IMR-90 (cell line): Measurements from ENCODE around the gene DGKD. TPM values are rescaled to one million over a fixed set of nuclear protein-coding genes. Genes with fewer than 3 reads are reported as not detected.

Experiments used
- ATAC-seq: fragments of 200-7000 bp; cut with Tn5 transposase; 2 replicates; pipeline ENCODE4 v1.9.1; 2020; ENCODE audit warnings: low read depth, mild to moderate bottlenecking, moderate library complexity
- BruUV-seq: library from RNA; stranded (reverse); fragments of 400-500 nt; replicated peaks from 2 replicates; lab custom pipeline; 2021; lab: Mats Ljungman, UMichigan
- CTCF ChIA-PET: fragments of 300-600 bp; formaldehyde crosslinking; extraction: SDS; loops from one replicate; lab custom pipeline; 2021; ENCODE audit warnings: antibody characterized with exemption; lab: Yijun Ruan, JAX
- POLR2A ChIA-PET: fragments of 300-600 bp; sonication (Branson Sonifier 250); formaldehyde crosslinking; loops from one replicate; lab custom pipeline; 2022; ENCODE audit warnings: antibody characterized with exemption; ENCODE audit not compliant: unreplicated experiment; lab: Charles Lee
- DNase-seq: peaks from one replicate; pipeline ENCODE4 v3.0.0; 2013
- H2AFZ ChIP-seq: replicated peaks from 2 replicates; pipeline ENCODE3; 2013; ENCODE audit warnings: low read length, mild to moderate bottlenecking; ENCODE audit not compliant: poor library complexity
- H2AK5ac ChIP-seq: 2 replicates; pipeline ENCODE4 v1.6.1; 2013; ENCODE audit warnings: low read depth, low read length, inconsistent platforms
- H2AK9ac ChIP-seq: replicated peaks from 2 replicates; pipeline ENCODE3; 2013; ENCODE audit warnings: mild to moderate bottlenecking, low read depth, low read length, moderate library complexity; ENCODE audit not compliant: poor library complexity
- H2BK120ac ChIP-seq: 2 replicates; pipeline ENCODE4 v1.6.1; 2013; ENCODE audit warnings: low read depth, low read length, inconsistent platforms
- H2BK15ac ChIP-seq: 3 replicates; pipeline ENCODE4 v1.6.1; 2013; ENCODE audit warnings: low read depth, low read length, inconsistent platforms
- H2BK20ac ChIP-seq: 2 replicates; pipeline ENCODE4 v1.6.1; 2013; ENCODE audit warnings: low read depth, mild to moderate bottlenecking, inconsistent platforms, low read length, moderate library complexity
- H2BK5ac ChIP-seq: 2 replicates; pipeline ENCODE4 v1.6.1; 2013; ENCODE audit warnings: mild to moderate bottlenecking, low read depth, low read length, inconsistent platforms; ENCODE audit not compliant: poor library complexity, severe bottlenecking
- H3K14ac ChIP-seq: replicated peaks from 2 replicates; pipeline ENCODE4 v1.6.1; 2013; ENCODE audit warnings: low read depth, low read length, inconsistent platforms
- H3K18ac ChIP-seq: 2 replicates; pipeline ENCODE4 v1.6.1; 2013; ENCODE audit warnings: low read depth, low read length, control low read depth
- H3K23ac ChIP-seq: 2 replicates; pipeline ENCODE4 v1.6.1; 2013; ENCODE audit warnings: low read depth, low read length, inconsistent platforms
- H3K27ac ChIP-seq: 2 replicates; pipeline ENCODE4 v1.5.1; 2013; ENCODE audit warnings: mild to moderate bottlenecking, control low read depth, low read length; ENCODE audit not compliant: insufficient read depth
- H3K27me3 ChIP-seq: 2 replicates; pipeline ENCODE4 v1.6.1; 2013; ENCODE audit warnings: low read length; ENCODE audit not compliant: control insufficient read depth, insufficient read depth
- H3K36me3 ChIP-seq: 2 replicates; pipeline ENCODE4 v1.6.1; 2013; ENCODE audit warnings: low read length, mixed read lengths; ENCODE audit not compliant: control insufficient read depth, insufficient read depth
- H3K4ac ChIP-seq: 2 replicates; pipeline ENCODE4 v1.6.1; 2013; ENCODE audit warnings: low read depth, low read length, inconsistent platforms
- H3K4me1 ChIP-seq: 2 replicates; pipeline ENCODE4 v1.6.1; 2013; ENCODE audit warnings: low read length, mixed read lengths; ENCODE audit not compliant: control insufficient read depth, insufficient read depth
- H3K4me2 ChIP-seq: 2 replicates; pipeline ENCODE4 v1.6.1; 2013; ENCODE audit warnings: low read depth, mild to moderate bottlenecking, control low read depth, low read length, moderate library complexity
- H3K4me3 ChIP-seq: 2 replicates; pipeline ENCODE4 v1.5.1; 2013; ENCODE audit warnings: low read depth, mild to moderate bottlenecking, control low read depth, low read length, moderate library complexity; ENCODE audit not compliant: insufficient read depth
- H3K56ac ChIP-seq: 2 replicates; pipeline ENCODE4 v1.6.1; 2013; ENCODE audit warnings: low read length, inconsistent platforms; ENCODE audit not compliant: insufficient read depth; ENCODE audit errors: extremely low read depth
- H3K79me1 ChIP-seq, 2 experiments: 2 replicates each; pipeline ENCODE4 v1.6.1; 2013; ENCODE audit warnings: low read length in 2 of 2, inconsistent platforms in 1 of 2, low read depth in 1 of 2
- H3K9ac ChIP-seq: 2 replicates; pipeline ENCODE4 v1.6.1; 2013; ENCODE audit warnings: low read depth, low read length, control low read depth
- H3K9me1 ChIP-seq: 2 replicates; pipeline ENCODE4 v1.6.1; 2013; ENCODE audit warnings: low read length, inconsistent platforms; ENCODE audit not compliant: insufficient read depth
- H3K9me3 ChIP-seq: 2 replicates; pipeline ENCODE4 v1.6.1; 2013; ENCODE audit warnings: low read length; ENCODE audit not compliant: control insufficient read depth, insufficient read depth
- H4K20me1 ChIP-seq: 2 replicates; pipeline ENCODE4 v1.6.1; 2013; ENCODE audit warnings: low read length, inconsistent platforms; ENCODE audit not compliant: insufficient read depth
- H4K5ac ChIP-seq: 2 replicates; pipeline ENCODE4 v1.6.1; 2013; ENCODE audit warnings: mild to moderate bottlenecking, low read depth, low read length, control low read depth
- H4K8ac ChIP-seq, 2 experiments: 2 replicates each; pipeline ENCODE4 v1.6.1; 2013; ENCODE audit warnings: low read depth in 2 of 2, low read length in 2 of 2, control low read depth in 1 of 2, inconsistent platforms in 1 of 2
- H4K91ac ChIP-seq: 2 replicates; pipeline ENCODE4 v1.6.1; 2013; ENCODE audit warnings: low read depth, low read length, inconsistent platforms; ENCODE audit not compliant: insufficient read depth
- BHLHE40 ChIP-seq: fragments of 150-350 bp; IDR thresholded peaks from 2 replicates; pipeline ENCODE4 v1.6.1; 2016; ENCODE audit warnings: mild to moderate bottlenecking, low read depth, low read length
- CEBPB ChIP-seq: IDR thresholded peaks from 2 replicates; pipeline ENCODE4 v1.6.1; 2012; ENCODE audit warnings: low read depth, low read length, improper control_type of control experiment
- CHD1 ChIP-seq: IDR thresholded peaks from 2 replicates; pipeline ENCODE4 v1.6.1; 2012; ENCODE audit warnings: low read depth, low read length, improper control_type of control experiment
- FOS ChIP-seq: fragments of 150-350 bp; IDR thresholded peaks from 2 replicates; pipeline ENCODE4 v1.6.1; 2016; ENCODE audit warnings: low read depth, low read length
- MAFK ChIP-seq: IDR thresholded peaks from 2 replicates; pipeline ENCODE4 v1.6.1; 2012; ENCODE audit warnings: low read depth, low read length, improper control_type of control experiment
- MAZ ChIP-seq: IDR thresholded peaks from 2 replicates; pipeline ENCODE4 v1.6.1; 2012; ENCODE audit warnings: low read depth, mild to moderate bottlenecking, low read length, improper control_type of control experiment, moderate library complexity, borderline replicate concordance
- POLR2A ChIP-seq: IDR thresholded peaks from 2 replicates; pipeline ENCODE4 v1.6.1; 2012; ENCODE audit warnings: mild to moderate bottlenecking, low read depth, low read length
- RFX5 ChIP-seq: IDR thresholded peaks from 2 replicates; pipeline ENCODE4 v1.8.0; 2012; ENCODE audit warnings: low read depth, mild to moderate bottlenecking, low read length, moderate library complexity
- USF2 ChIP-seq: fragments of 150-350 bp; IDR thresholded peaks from 2 replicates; pipeline ENCODE4 v1.6.1; 2017; ENCODE audit warnings: mild to moderate bottlenecking, antibody characterized with exemption, low read length, low read depth
- WGBS, 2 experiments: methylation state at CpG; one replicate each; pipeline versions ENCODE4 v1.1.5 to v1.1.7; 2013; ENCODE audit warnings: missing lambda C conversion rate in 2 of 2; ENCODE audit not compliant: insufficient read length in 1 of 2; ENCODE audit errors: extremely low coverage in 2 of 2; 5-methylcytosine and 5-hydroxymethylcytosine counted together
- dilution Hi-C: fragments of 300-500 bp; cut with HindIII; formaldehyde crosslinking; loops from one replicate; pipeline ENCODE4 v1.14.3; 2018; ENCODE audit warnings: low sequenced_read_pairs; ENCODE audit not compliant: unreplicated experiment
- in situ Hi-C: fragments of 300-500 bp; cut with MboI; formaldehyde crosslinking; loops from 3 replicates; pipeline ENCODE4 v1.14.3; 2019; ENCODE audit warnings: low sequenced_read_pairs, inconsistent platforms, mixed read lengths
- intact Hi-C: fragments of 100-400 bp; cut with micrococcal nuclease; formaldehyde crosslinking; loops from 2 replicates; pipeline ENCODE4 v1.10.0; 2022
- polyA plus RNA-seq, 3 experiments: library from polyadenylated mRNA; depleted of rRNA; stranded (reverse); fragments of >200 nt; gene quantifications; 2 replicates each; pipeline ENCODE4 v1.2.3, GENCODE V29; 2012; ENCODE audit warnings: low replicate concordance in 1 of 3
- total RNA-seq: library from RNA; depleted of rRNA; stranded (reverse); fragments of >200 nt; gene quantifications from 2 replicates; pipeline ENCODE4 v1.2.3, GENCODE V29; 2012
- TF ChIP-seq, protein P1 (sequence below): fragments of 150-350 bp; IDR thresholded peaks from 2 replicates; pipeline ENCODE4 v1.6.1; 2016; ENCODE audit warnings: low read depth, mild to moderate bottlenecking, low read length, moderate library complexity, borderline replicate concordance

Gene DGKD
- total and polyA plus RNA-seq, 2 of the 4 experiments (the other 2 are of a cell fraction), result 6.5 to 10.1 TPM

DNA sequence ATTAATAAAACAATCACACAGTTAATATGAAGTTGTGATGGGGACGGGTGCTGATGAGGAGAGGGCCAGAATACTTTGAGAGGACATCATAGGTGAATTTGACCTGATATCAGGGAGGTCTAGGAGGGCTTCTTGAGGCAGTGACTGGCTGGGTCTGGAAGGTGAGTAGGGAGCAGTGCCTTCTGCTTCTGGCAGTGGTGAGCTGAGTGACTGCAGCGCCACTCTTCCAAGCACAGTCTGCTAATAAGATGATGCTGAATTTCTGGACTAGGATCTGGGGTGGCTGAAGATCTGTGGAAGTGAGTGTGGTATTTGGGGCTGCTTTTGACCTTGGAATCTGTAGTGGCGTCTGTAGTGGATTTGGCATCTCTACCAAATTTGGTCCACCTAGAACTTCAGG is 5.5 kb downstream of the DGKD start:
- H2AFZ ChIP-seq, result no peak overlapping the region
- H3K9me3 ChIP-seq, result no peaks in the 10 kb centered on the region
- H3K79me1 ChIP-seq, result peaks cover 35 to 46% of the 10 kb centered on the region in 2 experiments
- intact Hi-C loops (no loop called here), dilution Hi-C loops (no loop called here), in situ Hi-C loops (no loop called here)
- no peak overlapping the region for H2BK20ac ChIP-seq
- ATAC-seq, result no peak
- DNase-seq, result no peak
- peaks cover 4% of the 10 kb centered on the region; the same call in 1 of the 2 replicates for H3K9me1 ChIP-seq
- POLR2A ChIA-PET, result no interaction called here
- H3K18ac ChIP-seq, result no peak overlapping the region
- BruUV-seq, result no TSS peak
- H3K27ac ChIP-seq, result no peak overlapping the region
- no peak overlapping the region for H2AK5ac ChIP-seq
- CTCF ChIA-PET, result no interaction called here
- H3K4me1 ChIP-seq, result peaks cover 2% of the 10 kb centered on the region; the same call in 1 of the 2 replicates
- TF ChIP-seq, protein P1, sequence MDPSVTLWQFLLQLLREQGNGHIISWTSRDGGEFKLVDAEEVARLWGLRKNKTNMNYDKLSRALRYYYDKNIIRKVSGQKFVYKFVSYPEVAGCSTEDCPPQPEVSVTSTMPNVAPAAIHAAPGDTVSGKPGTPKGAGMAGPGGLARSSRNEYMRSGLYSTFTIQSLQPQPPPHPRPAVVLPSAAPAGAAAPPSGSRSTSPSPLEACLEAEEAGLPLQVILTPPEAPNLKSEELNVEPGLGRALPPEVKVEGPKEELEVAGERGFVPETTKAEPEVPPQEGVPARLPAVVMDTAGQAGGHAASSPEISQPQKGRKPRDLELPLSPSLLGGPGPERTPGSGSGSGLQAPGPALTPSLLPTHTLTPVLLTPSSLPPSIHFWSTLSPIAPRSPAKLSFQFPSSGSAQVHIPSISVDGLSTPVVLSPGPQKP, result no peak
- TF ChIP-seq CEBPB (no peak), MAZ (no peak), MAFK (no peak), BHLHE40 (no peak), USF2 (no peak), FOS (no peak), POLR2A (no peak), CHD1 (no peak), RFX5 (no peak)
- H2AK9ac ChIP-seq, result no peak overlapping the region
- 100% methylated on average over 1 of the region's 3 CpGs; no CpG with 5 or more reads in 1 of the 2 experiments for WGBS, 2 experiments
- no peak overlapping the region for H3K56ac ChIP-seq
- H3K4me3 ChIP-seq, result no peak overlapping the region
- no peak overlapping the region for H3K4ac ChIP-seq
- H4K91ac ChIP-seq, result no peak overlapping the region
- H4K20me1 ChIP-seq, result peaks cover 14% of the 10 kb centered on the region
- H3K27me3 ChIP-seq, result no peaks in the 10 kb centered on the region
- H4K8ac ChIP-seq, result no peak overlapping the region
- no peak overlapping the region for H2BK5ac ChIP-seq
- H2BK15ac ChIP-seq, result no peak overlapping the region
- H3K23ac ChIP-seq, result no peak overlapping the region
- no peak overlapping the region for H3K4me2 ChIP-seq
- H3K36me3 ChIP-seq, result peaks cover 1% of the 10 kb centered on the region; the same call in 1 of the 2 replicates
- H3K9ac ChIP-seq, result no peak overlapping the region
- H2BK120ac ChIP-seq, result no peak overlapping the region
- H4K5ac ChIP-seq, result no peak overlapping the region
- no peak overlapping the region for H3K14ac ChIP-seq
